H9 (cell line): ENCODE data around the gene HECW1. TPM values are rescaled to one million over a fixed set of nuclear protein-coding genes. Genes with fewer than 3 reads are reported as not detected.
"Not testable (repeated sequence)": the region's sequence is repeated elsewhere in the genome, so short reads cannot be mapped to it uniquely, and the experiment has no call there.

Source experiments
- DNase-seq: peaks from one replicate; pipeline ENCODE4 v3.0.0-alpha.2; 2017
- H2AFZ ChIP-seq: one replicate; pipeline ENCODE4 v1.6.1; 2013; ENCODE audit warnings: mild to moderate bottlenecking, low read length, control low read depth, moderate library complexity
- H2AK5ac ChIP-seq: 2 replicates; pipeline ENCODE4 v1.6.1; 2013; ENCODE audit warnings: low read length, control low read depth, mixed read lengths; ENCODE audit not compliant: insufficient read length
- H2BK120ac ChIP-seq: one replicate; pipeline ENCODE4 v1.6.1; 2013; ENCODE audit warnings: low read depth, mild to moderate bottlenecking, low read length, control low read depth, inconsistent platforms; ENCODE audit not compliant: poor library complexity, severe bottlenecking
- H2BK12ac ChIP-seq: 2 replicates; pipeline ENCODE4 v1.6.1; 2013; ENCODE audit warnings: low read length, control low read depth, mixed read lengths, low read depth; ENCODE audit not compliant: insufficient read length
- H2BK15ac ChIP-seq: 2 replicates; pipeline ENCODE4 v1.6.1; 2013; ENCODE audit warnings: low read depth, low read length, control low read depth
- H2BK20ac ChIP-seq: one replicate; pipeline ENCODE4 v1.6.1; 2013; ENCODE audit warnings: low read depth, mild to moderate bottlenecking, low read length, control low read depth, inconsistent platforms; ENCODE audit not compliant: poor library complexity, severe bottlenecking
- H2BK5ac ChIP-seq: 2 replicates; pipeline ENCODE4 v1.6.1; 2013; ENCODE audit warnings: low read length, control low read depth, mixed read lengths; ENCODE audit not compliant: insufficient read length
- H3K14ac ChIP-seq: 2 replicates; pipeline ENCODE4 v1.6.1; 2013; ENCODE audit warnings: low read length, control low read depth; ENCODE audit not compliant: insufficient read depth
- H3K18ac ChIP-seq: 2 replicates; pipeline ENCODE4 v1.6.1; 2013; ENCODE audit warnings: low read depth, mild to moderate bottlenecking, mixed read lengths, low read length, control low read depth; ENCODE audit not compliant: insufficient read length
- H3K23ac ChIP-seq: 2 replicates; pipeline ENCODE4 v1.6.1; 2013; ENCODE audit warnings: low read length, control low read depth, mixed read lengths, low read depth; ENCODE audit not compliant: insufficient read length
- H3K23me2 ChIP-seq: 2 replicates; pipeline ENCODE4 v1.6.1; 2013; ENCODE audit warnings: low read depth, mild to moderate bottlenecking, mixed read lengths, low read length, control low read depth; ENCODE audit not compliant: insufficient read length, poor library complexity, severe bottlenecking
- H3K27ac ChIP-seq: 2 replicates; pipeline ENCODE4 v1.5.1; 2013; ENCODE audit warnings: low read length, control low read depth, mixed read lengths, low read depth; ENCODE audit not compliant: insufficient read length
- H3K27me3 ChIP-seq: 2 replicates; pipeline ENCODE4 v1.6.1; 2013; ENCODE audit warnings: low read length, control low read depth, inconsistent platforms; ENCODE audit not compliant: insufficient read depth
- H3K4ac ChIP-seq: 2 replicates; pipeline ENCODE4 v1.6.1; 2013; ENCODE audit warnings: low read depth, mild to moderate bottlenecking, control low read depth, inconsistent platforms, low read length, moderate library complexity
- H3K4me1 ChIP-seq: 2 replicates; pipeline ENCODE4 v1.6.1; 2013; ENCODE audit warnings: low read length, control low read depth, inconsistent platforms; ENCODE audit not compliant: insufficient read depth
- H3K4me2 ChIP-seq: 2 replicates; pipeline ENCODE4 v1.6.1; 2013; ENCODE audit warnings: low read length, control low read depth, mixed read lengths; ENCODE audit not compliant: insufficient read length, insufficient read depth
- H3K56ac ChIP-seq: 2 replicates; pipeline ENCODE4 v1.6.1; 2013; ENCODE audit warnings: low read depth, mild to moderate bottlenecking, mixed read lengths, low read length, control low read depth; ENCODE audit not compliant: insufficient read length
- H3K79me1 ChIP-seq: 2 replicates; pipeline ENCODE4 v1.6.1; 2013; ENCODE audit warnings: low read depth, mild to moderate bottlenecking, moderate library complexity, low read length, control low read depth, inconsistent platforms; ENCODE audit not compliant: insufficient read depth, poor library complexity, severe bottlenecking
- H3K79me2 ChIP-seq: 2 replicates; pipeline ENCODE4 v1.6.1; 2013; ENCODE audit warnings: low read length, control low read depth, inconsistent platforms; ENCODE audit not compliant: insufficient read depth
- H3K9ac ChIP-seq: 2 replicates; pipeline ENCODE4 v1.6.1; 2013; ENCODE audit warnings: low read length, control low read depth, mixed read lengths; ENCODE audit not compliant: insufficient read length; ENCODE audit errors: extremely low read depth
- H3K9me3 ChIP-seq: one replicate; pipeline ENCODE4 v1.6.1; 2013; ENCODE audit warnings: low read depth, low read length, inconsistent platforms; ENCODE audit not compliant: control insufficient read depth
- H3T11ph ChIP-seq: one replicate; pipeline ENCODE4 v1.6.1; 2013; ENCODE audit warnings: mild to moderate bottlenecking, low read length, control low read depth, inconsistent platforms
- H4K20me1 ChIP-seq: one replicate; pipeline ENCODE4 v1.6.1; 2013; ENCODE audit not compliant: control insufficient read depth, insufficient read length, insufficient read depth
- H4K5ac ChIP-seq: 2 replicates; pipeline ENCODE4 v1.6.1; 2013; ENCODE audit warnings: low read depth, mild to moderate bottlenecking, mixed read lengths, low read length, control low read depth; ENCODE audit not compliant: insufficient read length
- H4K8ac ChIP-seq: replicated peaks from 2 replicates; pipeline ENCODE4 v1.6.1; 2013; ENCODE audit warnings: low read length, control low read depth, mixed read lengths, low read depth; ENCODE audit not compliant: insufficient read length
- H4K91ac ChIP-seq: 2 replicates; pipeline ENCODE4 v1.6.1; 2013; ENCODE audit warnings: low read depth, mild to moderate bottlenecking, moderate library complexity, mixed read lengths, low read length, control low read depth; ENCODE audit not compliant: insufficient read length
- H3K27ac Mint-ChIP-seq, 3 experiments: 2 replicates in 2 of 3; 3 replicates in 1 of 3; pipeline ENCODE4 v1.8.0; 2020 to 2021; ENCODE audit warnings: mixed read lengths in 3 of 3, mild to moderate bottlenecking in 1 of 3, moderate library complexity in 1 of 3
- H3K27me3 Mint-ChIP-seq: 2 replicates; pipeline ENCODE4 v1.8.0; 2021; ENCODE audit warnings: low read depth, mild to moderate bottlenecking, moderate library complexity, mixed read lengths
- H3K36me3 Mint-ChIP-seq, 3 experiments: 2 replicates in 2 of 3; 3 replicates in 1 of 3; pipeline ENCODE4 v1.8.0; 2020 to 2021; ENCODE audit warnings: low read depth in 3 of 3, mixed read lengths in 3 of 3; ENCODE audit not compliant: insufficient read depth in 1 of 3
- H3K4me1 Mint-ChIP-seq, 2 experiments: 2 replicates each; pipeline ENCODE4 v1.8.0; 2020; ENCODE audit warnings: mixed read lengths in 2 of 2
- H3K4me3 Mint-ChIP-seq, 2 experiments: 2 replicates in 1 of 2; 3 replicates in 1 of 2; pipeline ENCODE4 v1.8.0; 2020 to 2021; ENCODE audit warnings: mild to moderate bottlenecking in 2 of 2, mixed read lengths in 2 of 2, moderate library complexity in 1 of 2
- H3K9me3 Mint-ChIP-seq, 2 experiments: 2 replicates in 1 of 2; 3 replicates in 1 of 2; pipeline ENCODE4 v1.8.0; 2020; ENCODE audit warnings: mild to moderate bottlenecking in 2 of 2, mixed read lengths in 2 of 2, moderate library complexity in 1 of 2
- CTCF ChIP-seq: fragments of 200-600 bp; sonication (generic); conservative IDR thresholded peaks from 3 replicates; pipeline ENCODE4 v1.8.0; 2021; ENCODE audit warnings: antibody characterized with exemption, mild to moderate bottlenecking
- WGBS: extraction: QIAGEN DNeasy Blood & Tissue Kit; methylation state at CpG from one replicate; pipeline ENCODE4 v1.1.7; 2013; ENCODE audit warnings: missing lambda C conversion rate, low lambda C conversion rate, mixed read lengths; ENCODE audit not compliant: insufficient read length; ENCODE audit errors: extremely low coverage; 5-methylcytosine and 5-hydroxymethylcytosine counted together
- total RNA-seq: library from RNA; stranded (reverse); gene quantifications from 2 replicates; pipeline ENCODE4 v1.2.1, GENCODE V29; 2021

Gene HECW1
- total RNA-seq, 1 experiment from 2014 or later = 5.0 TPM

- peaks cover 48 to 56% of the 10 kb centered on the region in 2 experiments for H3K4me1 Mint-ChIP-seq
- no peak overlapping the region for H4K5ac ChIP-seq
- H3K27me3 ChIP-seq = no peaks in the 10 kb centered on the region
- peak overlapping the region; percentile 2 to 87 (median 41); a peak in 5 of 7 replicates for H3K27ac Mint-ChIP-seq
- no peak overlapping the region for H3K18ac ChIP-seq
- no peak overlapping the region for H2AFZ ChIP-seq
- no peak overlapping the region for H3K23ac ChIP-seq
- no peak overlapping the region for H3K9ac ChIP-seq
- H3K9me3 ChIP-seq = no peaks in the 10 kb centered on the region
- no peak for DNase-seq
- no peaks in the 10 kb centered on the region for H3K79me1 ChIP-seq
- no CpG with 5 or more reads among the region's 2 CpGs for WGBS
- no peak overlapping the region for H2BK20ac ChIP-seq
- H4K8ac ChIP-seq = no peak overlapping the region
- H3T11ph ChIP-seq = no peak overlapping the region
- no peaks in the 10 kb centered on the region for H3K79me2 ChIP-seq
- H2BK5ac ChIP-seq = no peak overlapping the region
- H2BK120ac ChIP-seq = no peak overlapping the region
- no peak for TF ChIP-seq CTCF
- no peak overlapping the region for H3K4ac ChIP-seq
- H4K20me1 ChIP-seq = no peaks in the 10 kb centered on the region
- H3K56ac ChIP-seq = no peak overlapping the region
- H2AK5ac ChIP-seq = no peak overlapping the region
- no peak overlapping the region for H2BK15ac ChIP-seq
- H3K36me3 Mint-ChIP-seq = peaks cover 0 to 5% (median 0%) of the 10 kb centered on the region in 3 experiments; a peak in 1 of 7 replicates
- peak overlapping the region; percentile 52 for H3K27ac ChIP-seq
- H3K4me1 ChIP-seq = peaks cover 15% of the 10 kb centered on the region; the same call in 1 of the 2 replicates
- H3K27me3 Mint-ChIP-seq = no peaks in the 10 kb centered on the region
- no peaks in the 10 kb centered on the region for H3K9me3 Mint-ChIP-seq
- H3K23me2 ChIP-seq = no peaks in the 10 kb centered on the region
- no peak overlapping the region for H3K14ac ChIP-seq
- H2BK12ac ChIP-seq = no peak overlapping the region
- H3K4me2 ChIP-seq = no peak overlapping the region
- H3K4me3 Mint-ChIP-seq = no peak overlapping the region
- no peak overlapping the region for H4K91ac ChIP-seq
Observed at GRCh38 chr7:43208242-43208641, 95.8 kb downstream of the HECW1 start.

- H3T11ph ChIP-seq, H3K56ac ChIP-seq, DNase-seq, H3K79me2 ChIP-seq, H3K23ac ChIP-seq, H4K91ac ChIP-seq, H3K9me3 Mint-ChIP-seq, H2BK5ac ChIP-seq, H3K4ac ChIP-seq, H3K9me3 ChIP-seq, H4K5ac ChIP-seq, H3K36me3 Mint-ChIP-seq, H3K4me2 ChIP-seq, H2AK5ac ChIP-seq, H2BK15ac ChIP-seq, H2BK12ac ChIP-seq, H3K27me3 Mint-ChIP-seq, H2BK120ac ChIP-seq, H3K23me2 ChIP-seq, H3K9ac ChIP-seq, H3K27ac Mint-ChIP-seq, H3K14ac ChIP-seq, H3K79me1 ChIP-seq, H3K27me3 ChIP-seq, H2AFZ ChIP-seq, H3K4me3 Mint-ChIP-seq, H4K8ac ChIP-seq, H2BK20ac ChIP-seq, H3K18ac ChIP-seq, H4K20me1 ChIP-seq, H3K27ac ChIP-seq: not testable (repeated sequence)
- H3K4me1 Mint-ChIP-seq = peaks cover 52 to 63% of the 10 kb centered on the region in 2 experiments
- H3K4me1 ChIP-seq = peaks cover 11% of the 10 kb centered on the region; the same call in 1 of the 2 replicates
- WGBS = no CpG with 5 or more reads among the region's 11 CpGs
Observed at GRCh38 chr7:43210539-43210938, 98.1 kb downstream of the HECW1 start.
